Glutamatergic neuron (in vitro differentiated cells): ENCODE measurements around the gene MLPH. TPM values are rescaled to one million over a fixed set of nuclear protein-coding genes. Genes with fewer than 3 reads are reported as not detected.

Experiments
- DNase-seq: peaks from one replicate; pipeline ENCODE4 v3.0.0; 2022
- H3K27ac Mint-ChIP-seq: one replicate; pipeline ENCODE4 v1.8.0; 2020; ENCODE audit warnings: mild to moderate bottlenecking, mixed read lengths, inconsistent platforms; ENCODE audit not compliant: unreplicated experiment
- H3K27me3 Mint-ChIP-seq: one replicate; pipeline ENCODE4 v1.8.0; 2020; ENCODE audit warnings: mild to moderate bottlenecking, moderate library complexity, mixed read lengths, inconsistent platforms; ENCODE audit not compliant: unreplicated experiment
- H3K36me3 Mint-ChIP-seq: one replicate; pipeline ENCODE4 v1.8.0; 2020; ENCODE audit warnings: mild to moderate bottlenecking, mixed read lengths, inconsistent platforms; ENCODE audit not compliant: unreplicated experiment
- H3K4me1 Mint-ChIP-seq: one replicate; pipeline ENCODE4 v1.8.0; 2020; ENCODE audit warnings: mild to moderate bottlenecking, low read depth, mixed read lengths, inconsistent platforms; ENCODE audit not compliant: unreplicated experiment
- H3K4me3 Mint-ChIP-seq: one replicate; pipeline ENCODE4 v1.8.0; 2020; ENCODE audit warnings: mild to moderate bottlenecking, mixed read lengths, inconsistent platforms; ENCODE audit not compliant: unreplicated experiment
- H3K9me3 Mint-ChIP-seq: one replicate; pipeline ENCODE4 v1.8.0; 2020; ENCODE audit warnings: mild to moderate bottlenecking, moderate library complexity, mixed read lengths, inconsistent platforms; ENCODE audit not compliant: unreplicated experiment
- total RNA-seq: library from RNA; stranded (reverse); fragmentation: NEBNext Ultra II Directional; extraction: Animal tissue kit (Norgen Biotek cat#: 25700); gene quantifications from one replicate; pipeline ENCODE4 v1.2.1, GENCODE V29; 2021; ENCODE audit not compliant: unreplicated experiment
- TF ChIP-seq, protein P1 (sequence below): fragments of 200-600 bp; sonication (generic); IDR thresholded peaks from one replicate; pipeline ENCODE4 v1.5.0; 2021; ENCODE audit not compliant: partially characterized antibody, unreplicated experiment

Gene MLPH
- total RNA-seq, 1 donor from 2014 or later: 4.3 TPM

DNA sequence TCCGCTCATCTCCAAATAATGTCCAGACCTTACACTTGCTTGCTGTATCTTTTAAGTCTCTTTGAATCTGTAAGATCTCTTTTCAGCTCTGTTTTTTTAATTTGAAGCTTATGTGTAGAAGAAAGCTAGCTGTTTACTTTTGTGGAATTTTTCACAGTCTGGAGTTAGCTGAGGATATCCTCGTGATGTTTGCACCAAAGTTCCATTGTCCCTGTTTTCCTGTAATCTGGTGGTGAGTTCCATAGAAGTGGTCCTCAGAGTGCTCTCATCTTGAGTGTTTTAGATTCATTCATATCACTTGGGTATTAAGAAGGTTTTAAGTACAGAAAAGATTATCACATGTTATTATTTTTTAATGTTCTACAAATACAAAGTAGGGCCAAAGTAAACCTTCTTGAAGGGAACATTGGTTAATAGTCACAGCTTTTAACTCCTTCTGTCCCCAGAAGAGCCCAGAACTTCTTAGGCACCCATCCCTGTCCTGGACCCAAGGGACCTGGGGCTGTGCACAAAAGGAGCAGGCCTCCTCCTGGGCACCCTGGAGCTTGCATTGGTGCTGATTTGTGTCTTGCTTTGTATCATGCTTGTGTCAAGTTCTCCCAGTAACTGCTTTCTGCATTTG, 15.0 kb downstream of the MLPH start:
- H3K27ac Mint-ChIP-seq: no peak overlapping the region
- no peak overlapping the region for H3K4me3 Mint-ChIP-seq

DNA sequence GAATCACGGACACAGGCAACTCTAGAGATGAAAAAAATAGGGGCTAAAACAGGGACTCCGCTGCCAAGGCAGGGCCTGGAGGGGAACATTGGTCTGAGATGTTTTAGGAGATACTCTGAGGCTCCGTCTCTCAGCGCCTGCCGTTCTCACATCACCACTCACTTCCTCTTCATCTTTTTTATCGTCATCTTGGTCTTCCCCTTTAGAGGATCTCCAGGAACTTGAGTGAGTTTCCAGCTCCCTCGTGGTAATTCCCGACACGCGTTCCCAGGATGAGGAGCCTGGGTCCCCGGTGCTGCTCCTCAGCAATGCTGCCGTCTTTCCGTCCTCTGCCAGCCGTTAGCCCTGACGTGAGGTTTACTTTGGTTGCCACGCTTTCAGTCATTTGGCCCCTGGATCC, 16.1 kb downstream of the MLPH start:
- H3K4me3 Mint-ChIP-seq: no peak overlapping the region
- H3K36me3 Mint-ChIP-seq: no peaks in the 10 kb centered on the region
- TF ChIP-seq, protein P1, sequence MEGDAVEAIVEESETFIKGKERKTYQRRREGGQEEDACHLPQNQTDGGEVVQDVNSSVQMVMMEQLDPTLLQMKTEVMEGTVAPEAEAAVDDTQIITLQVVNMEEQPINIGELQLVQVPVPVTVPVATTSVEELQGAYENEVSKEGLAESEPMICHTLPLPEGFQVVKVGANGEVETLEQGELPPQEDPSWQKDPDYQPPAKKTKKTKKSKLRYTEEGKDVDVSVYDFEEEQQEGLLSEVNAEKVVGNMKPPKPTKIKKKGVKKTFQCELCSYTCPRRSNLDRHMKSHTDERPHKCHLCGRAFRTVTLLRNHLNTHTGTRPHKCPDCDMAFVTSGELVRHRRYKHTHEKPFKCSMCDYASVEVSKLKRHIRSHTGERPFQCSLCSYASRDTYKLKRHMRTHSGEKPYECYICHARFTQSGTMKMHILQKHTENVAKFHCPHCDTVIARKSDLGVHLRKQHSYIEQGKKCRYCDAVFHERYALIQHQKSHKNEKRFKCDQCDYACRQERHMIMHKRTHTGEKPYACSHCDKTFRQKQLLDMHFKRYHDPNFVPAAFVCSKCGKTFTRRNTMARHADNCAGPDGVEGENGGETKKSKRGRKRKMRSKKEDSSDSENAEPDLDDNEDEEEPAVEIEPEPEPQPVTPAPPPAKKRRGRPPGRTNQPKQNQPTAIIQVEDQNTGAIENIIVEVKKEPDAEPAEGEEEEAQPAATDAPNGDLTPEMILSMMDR: no peak

More for the DNA sequence above, 15.0 kb downstream of the MLPH start:
- H3K9me3 Mint-ChIP-seq: peaks cover 2% of the 10 kb centered on the region
- H3K4me1 Mint-ChIP-seq: peaks cover 8% of the 10 kb centered on the region
- TF ChIP-seq, protein P1: no peak
- no peaks in the 10 kb centered on the region for H3K36me3 Mint-ChIP-seq
- DNase-seq: no peak
- no peaks in the 10 kb centered on the region for H3K27me3 Mint-ChIP-seq

DNA sequence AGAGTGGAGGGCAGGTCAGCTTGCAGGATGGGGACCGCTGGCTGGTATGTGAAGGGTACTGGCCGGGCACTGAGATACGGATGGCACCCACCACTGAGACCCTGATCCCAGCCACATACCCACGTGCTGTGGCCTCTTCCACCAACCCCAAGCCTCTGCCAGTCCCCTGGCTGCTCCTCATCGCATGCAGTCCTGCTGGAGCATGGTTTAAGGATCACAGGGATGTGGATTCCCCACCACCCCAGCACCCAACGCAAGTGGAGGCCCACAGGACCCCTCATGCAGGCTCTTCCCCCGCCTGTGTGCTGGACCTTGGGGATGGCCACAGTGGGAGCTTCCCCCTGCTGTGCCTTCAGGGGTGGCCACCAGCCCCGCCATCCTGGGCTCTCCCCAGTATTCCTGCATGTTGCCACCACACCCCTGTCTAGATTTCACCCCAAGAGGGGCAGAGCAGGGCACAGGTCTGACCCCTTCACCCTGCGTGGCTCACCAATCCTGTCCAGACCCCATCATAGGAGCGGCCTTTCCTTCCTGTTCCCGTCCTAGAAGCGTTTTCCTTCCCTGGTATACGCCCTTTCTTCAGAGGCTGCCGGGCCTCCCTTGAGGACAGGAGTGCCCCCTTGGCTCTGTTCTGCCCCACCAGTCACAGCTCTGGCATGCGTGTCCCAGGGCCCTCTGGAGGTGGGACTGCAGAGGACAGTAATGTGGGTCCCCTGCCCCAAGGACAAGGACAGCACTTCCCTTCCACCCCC, 18.3 kb downstream of the MLPH start:
- H3K36me3 Mint-ChIP-seq: no peaks in the 10 kb centered on the region

More for the DNA sequence above, 16.1 kb downstream of the MLPH start:
- H3K4me1 Mint-ChIP-seq: peaks cover 7% of the 10 kb centered on the region
- peaks cover 2% of the 10 kb centered on the region for H3K9me3 Mint-ChIP-seq
- no peak overlapping the region for H3K27ac Mint-ChIP-seq
- no peak for DNase-seq
- H3K27me3 Mint-ChIP-seq: no peaks in the 10 kb centered on the region

DNA sequence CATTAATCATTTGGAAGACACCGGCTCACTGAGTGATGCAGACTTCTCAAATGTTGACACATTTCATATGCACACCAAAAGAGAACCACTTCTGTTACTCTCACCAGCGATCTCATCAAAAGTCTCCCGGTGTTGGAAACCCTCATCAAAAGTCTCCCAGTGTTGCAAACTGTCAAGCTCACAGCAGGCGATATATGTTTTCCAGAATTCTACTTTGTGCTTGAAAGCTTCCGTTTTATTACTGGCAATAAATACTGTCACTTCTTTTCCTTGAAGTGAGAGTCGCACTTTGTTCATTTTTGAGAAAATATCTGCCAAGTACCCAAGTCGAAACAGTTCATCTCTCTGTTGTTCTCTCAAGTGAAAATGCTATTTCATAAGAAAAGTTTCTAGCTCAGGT, 20.5 kb downstream of the MLPH start:
- TF ChIP-seq, protein P1: no peak
- Mint-ChIP-seq H3K9me3 (peaks cover 2% of the 10 kb centered on the region), H3K4me1 (no peaks in the 10 kb centered on the region), H3K27me3 (peaks cover 2% of the 10 kb centered on the region), H3K36me3 (no peaks in the 10 kb centered on the region), H3K27ac (no peak overlapping the region), H3K4me3 (no peak overlapping the region)
- no peak for DNase-seq

More for the DNA sequence above, 18.3 kb downstream of the MLPH start:
- H3K27me3 Mint-ChIP-seq: no peaks in the 10 kb centered on the region
- no peak for DNase-seq
- no peaks in the 10 kb centered on the region for H3K4me1 Mint-ChIP-seq
- no peak overlapping the region for H3K4me3 Mint-ChIP-seq
- TF ChIP-seq, protein P1: no peak
- no peak overlapping the region for H3K27ac Mint-ChIP-seq
- H3K9me3 Mint-ChIP-seq: peaks cover 2% of the 10 kb centered on the region

DNA sequence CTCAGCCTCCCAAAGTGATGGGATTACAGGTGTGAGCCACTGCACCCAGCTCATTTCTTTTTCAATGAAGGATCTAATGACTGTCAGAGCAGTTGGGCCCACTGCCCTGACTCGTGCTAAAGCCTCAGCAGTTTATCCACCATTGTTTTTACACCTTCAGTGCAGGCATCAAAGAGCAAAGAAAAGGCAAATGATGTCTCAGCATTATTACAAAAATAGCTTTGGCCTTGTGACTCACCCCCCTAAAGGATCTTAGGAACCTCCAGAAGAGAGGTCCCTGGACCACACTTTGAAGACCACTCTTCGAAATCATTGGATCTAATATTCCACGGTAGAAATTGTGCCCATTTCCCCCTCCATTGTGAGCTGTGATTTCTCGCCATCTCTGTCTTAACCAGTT, 21.3 kb downstream of the MLPH start:
- Mint-ChIP-seq H3K4me3 (no peak overlapping the region), H3K4me1 (peaks cover 1% of the 10 kb centered on the region), H3K27me3 (peaks cover 2% of the 10 kb centered on the region), H3K36me3 (no peaks in the 10 kb centered on the region), H3K27ac (no peak overlapping the region), H3K9me3 (peaks cover 3% of the 10 kb centered on the region)
- DNase-seq: no peak
- TF ChIP-seq, protein P1: no peak
